Stimulated activated CD8-positive, alpha-beta memory T cell treated with anti-CD3 and anti-CD28 coated beads, Interleukin-7, amount 100 ng/mL, for 24 hours (primary cell): Measurements from ENCODE around the gene ARSD.
"Not testable (repeated sequence)": the region's sequence is repeated elsewhere in the genome, so short reads cannot be mapped to it uniquely, and the experiment has no call there.

Experiments used
- DNase-seq: peaks from one replicate; pipeline ENCODE4 v3.0.0-alpha.2; 2020; ENCODE audit warnings: low read depth

ARSD gene

GRCh38 chrX:2890536-2891460 lies 38.3 kb downstream of the ARSD start:
- DNase-seq, result not testable (repeated sequence)

- DNase-seq, result not testable (repeated sequence)
Measured at GRCh38 chrX:2889706-2890490, 39.2 kb downstream of the ARSD start.

DNA sequence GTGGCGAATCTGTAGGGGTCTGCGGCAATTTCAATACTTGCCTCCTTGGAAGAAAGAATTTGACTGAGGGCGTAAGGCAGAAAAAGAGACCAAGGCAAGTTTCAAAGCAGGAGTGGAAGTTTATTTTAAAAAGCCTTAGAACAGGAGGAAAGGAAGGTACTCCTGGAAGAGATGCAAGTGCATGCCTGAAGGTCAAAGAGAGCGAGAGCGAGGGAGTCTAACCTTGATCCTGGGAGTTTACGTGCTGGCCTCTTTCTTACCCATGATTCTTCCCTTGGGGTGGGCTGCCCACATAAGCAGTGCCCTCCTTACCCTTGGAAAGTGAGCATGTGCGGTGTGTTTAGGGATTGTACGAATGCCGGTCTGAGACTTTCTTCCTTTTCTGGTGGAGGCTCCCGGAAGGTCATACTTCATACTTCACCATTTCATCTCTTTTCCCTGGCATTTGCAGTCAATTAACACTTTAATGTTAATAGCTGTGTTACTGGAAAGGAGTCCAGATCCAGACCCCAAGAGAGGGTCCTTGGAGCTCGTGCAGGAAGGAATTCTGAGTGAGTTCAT lies 40.0 kb downstream of the ARSD start:
- DNase-seq, result no peak

DNA sequence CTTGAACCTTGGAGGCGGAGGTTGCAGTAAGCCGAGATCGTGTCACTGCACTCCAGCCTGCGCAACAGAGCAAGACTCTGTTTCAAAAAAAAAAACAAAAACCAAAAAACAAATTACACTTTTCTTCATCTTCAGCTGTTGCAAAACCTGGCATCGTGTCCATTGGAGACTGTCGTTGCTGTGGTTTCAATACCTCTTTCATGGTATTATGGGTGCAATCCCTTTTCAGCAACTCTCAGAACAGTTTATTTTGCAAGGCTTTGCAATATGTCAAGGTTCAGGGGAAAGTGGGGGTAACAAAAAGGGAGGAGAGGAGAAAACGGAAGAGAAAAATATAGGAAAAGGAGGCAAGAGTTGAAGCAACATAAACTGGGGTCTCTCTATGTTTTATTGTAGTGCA lies 40.8 kb downstream of the ARSD start:
- no peak for DNase-seq

GRCh38 chrX:2883770-2884169 lies 45.4 kb downstream of the ARSD start:
- DNase-seq, result no peak

- DNase-seq, result no peak
Measured at GRCh38 chrX:2879670-2880069, 49.5 kb downstream of the ARSD start.

GRCh38 chrX:2878563-2878962 lies 50.6 kb downstream of the ARSD start:
- no peak for DNase-seq

GRCh38 chrX:2875798-2876399 lies 53.2 kb downstream of the ARSD start:
- DNase-seq, result no peak

DNA sequence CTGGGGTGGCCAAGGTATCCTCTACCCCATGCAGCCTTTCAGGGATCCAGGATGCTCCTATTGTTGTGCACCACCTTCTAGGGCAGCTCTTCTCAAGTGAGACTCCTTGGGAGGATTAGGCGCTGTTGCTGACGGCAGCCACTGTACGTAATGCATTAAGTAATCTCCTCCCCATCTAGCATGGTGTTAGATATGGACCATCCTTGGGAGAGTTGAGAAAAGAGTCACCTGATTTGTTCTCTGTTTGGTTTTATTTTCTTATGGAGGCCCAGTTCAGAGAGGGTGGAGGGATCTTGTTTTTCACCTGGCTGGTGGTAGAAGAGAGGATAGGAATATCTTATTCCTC lies 54.0 kb downstream of the ARSD start:
- DNase-seq, result no peak

DNA sequence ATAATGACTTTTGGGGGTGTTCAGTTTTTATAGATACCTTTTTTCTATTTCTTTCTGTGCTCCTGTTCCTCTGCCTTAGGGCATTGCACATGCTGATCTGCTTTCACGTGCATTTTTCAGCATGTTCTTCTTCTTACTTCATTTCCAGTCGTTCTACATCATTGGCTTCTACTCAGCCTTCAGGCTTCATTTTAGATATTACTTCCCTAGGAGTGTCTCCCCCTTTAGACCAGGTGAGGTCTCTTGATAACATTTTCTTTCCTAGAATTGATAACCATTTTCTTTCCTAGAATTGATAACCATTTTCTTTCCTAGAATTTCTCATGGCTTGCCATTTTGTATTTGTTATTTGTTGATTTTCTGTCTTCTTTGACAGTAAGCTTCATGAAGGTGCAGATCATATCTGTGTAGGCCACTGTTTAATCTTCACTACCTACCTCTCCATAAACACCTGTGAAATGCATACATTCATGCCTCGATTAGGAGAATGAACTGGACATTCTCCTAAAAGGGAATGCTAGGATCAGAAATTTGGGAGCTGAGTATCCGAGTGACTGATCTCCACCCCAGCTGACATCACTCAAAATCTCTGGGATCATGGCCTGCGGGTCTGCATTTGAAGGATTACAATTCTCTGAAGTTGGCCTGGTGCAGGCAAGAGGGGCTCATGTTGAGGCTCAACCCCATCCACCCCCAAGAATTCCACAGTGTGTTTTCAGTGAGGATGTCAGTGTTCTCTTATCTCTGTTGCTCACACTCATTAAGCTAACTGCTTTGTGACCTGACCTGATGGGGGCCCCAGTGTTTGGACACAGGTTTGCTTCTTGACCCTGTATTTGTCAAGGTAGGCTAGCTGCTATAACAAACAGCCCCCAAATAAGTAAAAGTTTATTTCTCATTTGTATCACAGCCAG lies 54.7 kb downstream of the ARSD start:
- DNase-seq, result no peak

DNA sequence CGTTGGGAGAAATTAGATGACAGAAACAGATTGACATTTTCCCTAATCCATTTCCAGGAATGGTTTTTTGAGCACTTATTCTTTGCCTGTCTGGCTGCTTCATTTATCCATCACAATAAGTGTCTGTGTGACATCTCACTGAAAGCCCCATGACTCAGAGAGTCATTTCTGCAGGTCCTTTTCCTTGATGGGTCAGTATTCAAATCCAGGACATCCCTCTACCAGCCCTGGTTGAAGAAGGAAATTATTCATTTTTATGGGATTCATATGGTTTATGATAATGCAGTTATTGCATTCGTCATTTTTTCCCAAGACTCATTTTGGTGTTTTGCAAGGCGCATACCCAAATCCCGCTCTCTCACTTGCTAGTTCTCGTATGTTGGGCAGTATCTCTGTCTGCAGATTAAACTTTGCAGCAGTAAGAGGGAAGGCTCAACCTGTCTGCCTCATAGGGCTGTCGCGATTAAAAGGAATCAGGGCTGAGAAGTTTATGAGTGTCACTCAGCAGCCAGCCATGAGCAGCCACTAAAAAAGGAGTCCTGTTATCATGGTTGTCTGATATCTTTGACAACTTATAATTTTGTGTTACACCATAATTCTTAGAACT lies 56.4 kb downstream of the ARSD start:
- DNase-seq, result no peak

DNA sequence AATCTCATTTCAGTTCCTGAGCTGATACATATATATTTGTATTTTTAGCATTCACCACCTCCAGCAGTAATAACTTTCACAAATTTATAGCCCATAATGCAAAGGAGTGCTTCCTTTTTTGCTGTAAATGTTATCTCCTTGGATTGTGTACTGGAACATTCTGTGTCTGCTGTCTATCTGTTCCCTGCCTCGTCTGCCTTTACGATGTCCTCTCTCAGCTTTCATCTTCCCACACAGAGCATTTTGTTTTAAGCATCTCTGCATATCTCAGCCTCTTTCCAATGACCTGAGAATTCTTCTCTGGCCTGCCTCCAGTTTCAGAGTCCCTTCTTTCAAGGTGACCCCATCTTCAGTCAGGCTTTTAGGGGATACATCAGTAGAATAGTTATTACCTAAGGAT lies 57.3 kb downstream of the ARSD start:
- no peak for DNase-seq

GRCh38 chrX:2870650-2871049 lies 58.5 kb downstream of the ARSD start:
- no peak for DNase-seq

- DNase-seq, result no peak
Measured at GRCh38 chrX:2867206-2867605, 61.9 kb downstream of the ARSD start.

DNA sequence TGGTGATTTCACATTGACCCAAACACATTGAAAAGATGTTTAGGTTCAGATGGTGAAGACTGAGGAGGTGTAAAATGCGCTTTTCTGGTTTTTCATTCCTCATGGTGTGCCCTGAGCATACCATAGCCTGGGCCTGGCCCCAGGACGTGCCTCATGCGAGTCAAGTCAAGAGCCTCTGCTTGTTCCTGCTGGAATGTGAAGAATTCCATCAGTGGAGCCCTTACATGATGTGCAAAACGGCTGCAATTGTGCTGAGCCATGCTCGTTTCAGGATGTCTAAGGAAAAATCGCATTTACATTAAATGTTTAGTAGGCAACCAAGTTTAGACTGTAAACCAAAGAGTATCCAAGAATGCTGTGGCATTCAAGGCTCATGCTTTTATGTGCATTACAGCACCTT lies 65.5 kb downstream of the ARSD start:
- DNase-seq, result no peak

DNA sequence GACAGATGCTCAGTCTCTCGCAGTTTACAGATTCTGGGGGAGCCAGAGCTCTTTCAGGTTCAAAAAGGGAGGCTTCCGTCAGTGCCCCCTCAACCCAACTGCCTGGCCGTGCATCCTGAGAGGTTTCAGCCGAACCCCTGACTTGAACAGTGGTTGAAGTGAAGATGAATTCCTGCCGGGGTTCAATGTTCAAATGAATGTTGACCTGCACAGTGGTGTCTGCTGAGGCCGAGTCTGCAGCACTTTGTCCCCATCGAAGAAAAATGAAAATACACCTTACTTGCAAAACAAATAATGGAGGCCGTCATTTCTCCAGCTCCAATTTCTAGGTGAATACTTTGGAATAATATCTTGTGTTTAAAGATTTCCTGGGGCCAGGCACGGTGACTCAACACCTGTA lies 66.7 kb downstream of the ARSD start:
- DNase-seq, result no peak

- DNase-seq, result no peak
Measured at GRCh38 chrX:2859197-2859797, 69.8 kb downstream of the ARSD start.

GRCh38 chrX:2857566-2857965 lies 71.6 kb downstream of the ARSD start:
- DNase-seq, result no peak

GRCh38 chrX:2855761-2856160 lies 73.4 kb downstream of the ARSD start:
- no peak for DNase-seq

GRCh38 chrX:2854918-2855317 lies 74.2 kb downstream of the ARSD start:
- no peak for DNase-seq
